ENCODE data around the gene TNNT1. TPM values are rescaled to one million over a fixed set of nuclear protein-coding genes. Genes with fewer than 3 reads are reported as not detected.
"Not testable (repeated sequence)": the region's sequence is repeated elsewhere in the genome, so short reads cannot be mapped to it uniquely, and the experiment has no call there.

The TNNT1 gene
- total RNA-seq, 2 donors from 2014 or later, result 1.3 TPM; not detected in 1

GRCh38 chr19:55156202-55157063 lies 7.4 kb upstream of the TNNT1 start:
- Mint-ChIP-seq H3K9me3 (peaks cover 16 to 19% of the 10 kb centered on the region in 2 donors), H3K36me3 (peaks cover 0 to 25% of the 10 kb centered on the region in 2 donors), H3K27ac (no peak overlapping the region)
- ATAC-seq (no peak), DNase-seq (ENCODE audit: low spot score in 2 of 2) (peak in 1 of 2 donors; percentile 54)

GRCh38 chr19:55155784-55156183 lies 6.8 kb upstream of the TNNT1 start:
- Mint-ChIP-seq H3K36me3 (peaks cover 0 to 26% of the 10 kb centered on the region in 2 donors), H3K9me3 (peaks cover 18 to 21% of the 10 kb centered on the region in 2 donors)
- DNase-seq (ENCODE audit: low spot score in 2 of 2); H3K27ac Mint-ChIP-seq; ATAC-seq: not testable (repeated sequence)

DNA sequence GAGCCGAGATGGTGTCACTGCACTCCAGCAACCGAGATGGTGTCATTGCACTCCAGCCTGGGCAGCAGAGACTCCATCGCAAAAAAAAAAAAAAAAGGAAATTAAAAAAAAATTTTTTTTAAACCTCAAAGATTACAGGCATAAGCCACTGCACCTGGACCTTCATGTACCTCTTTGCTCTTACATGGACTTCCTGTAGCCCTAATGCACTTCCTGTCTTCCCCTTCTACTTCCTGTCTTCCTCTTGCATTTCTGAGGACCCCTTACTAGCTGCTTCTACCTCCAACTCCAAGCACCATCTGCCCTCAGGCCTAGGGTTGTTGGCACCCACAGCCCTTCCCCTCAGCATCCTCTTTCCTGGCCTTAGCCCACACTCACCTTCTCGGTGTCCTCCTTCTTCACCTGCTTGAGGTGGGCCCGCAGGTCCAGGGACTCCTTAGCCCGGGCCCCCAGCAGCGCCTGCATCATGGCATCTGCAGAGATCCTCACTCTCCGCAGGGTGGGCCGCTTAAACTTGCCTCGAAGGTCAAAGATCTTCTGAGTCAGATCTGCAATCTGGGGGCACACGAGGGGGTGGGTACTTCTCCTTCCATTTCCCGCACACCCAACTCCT lies 4.8 kb upstream of the TNNT1 start:
- Mint-ChIP-seq H3K9me3 (peaks cover 18 to 21% of the 10 kb centered on the region in 2 donors), H3K27ac (peak overlapping the region; percentile 25 to 31), H3K36me3 (peaks cover 0 to 26% of the 10 kb centered on the region in 2 donors)
- no peak for DNase-seq (ENCODE audit: low spot score in 2 of 2)
- no peak for ATAC-seq

GRCh38 chr19:55152017-55152416 lies 3.0 kb upstream of the TNNT1 start:
- H3K27ac Mint-ChIP-seq, result peak overlapping the region; percentile 1 to 61
- peaks cover 18 to 21% of the 10 kb centered on the region in 2 donors for H3K9me3 Mint-ChIP-seq
- ATAC-seq, result no peak
- peaks cover 0 to 26% of the 10 kb centered on the region in 2 donors for H3K36me3 Mint-ChIP-seq
- no peak for DNase-seq (ENCODE audit: low spot score in 2 of 2)

DNA sequence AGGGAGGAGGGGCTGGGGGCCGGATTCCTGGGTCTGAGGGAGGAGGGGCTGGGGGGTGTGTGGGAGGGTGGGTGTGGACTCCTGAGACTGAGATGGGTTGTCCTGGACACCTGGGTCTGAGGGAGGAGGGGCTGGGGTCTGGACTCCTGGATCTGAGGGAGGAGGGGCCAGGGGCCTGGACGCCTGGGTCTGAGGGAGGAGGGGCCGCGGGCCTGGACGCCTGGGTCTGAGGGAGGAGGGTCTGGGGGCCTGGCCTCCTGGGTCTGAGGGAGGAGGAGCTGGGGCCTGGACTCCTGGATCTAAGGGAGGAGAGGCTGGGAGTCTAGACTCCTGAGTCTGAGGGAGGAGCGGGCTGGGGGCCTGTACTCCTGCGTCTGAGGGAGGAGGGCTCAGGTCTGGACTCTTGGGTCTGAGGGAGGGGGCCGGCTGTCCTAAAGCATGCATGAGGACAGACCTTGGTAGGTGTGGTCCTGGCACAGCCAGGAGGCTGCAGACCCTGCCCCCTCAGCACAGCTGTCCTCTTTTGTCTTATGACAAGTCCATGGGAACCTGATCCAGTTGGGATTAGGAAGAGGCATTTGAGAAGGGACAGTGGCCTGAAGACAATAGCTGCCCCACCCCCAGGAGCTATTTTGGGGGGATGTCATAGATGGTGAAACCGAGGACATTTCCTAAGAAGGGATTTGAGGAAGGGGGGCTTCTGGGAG lies 1.3 kb downstream of the TNNT1 start:
- peaks cover 12 to 13% of the 10 kb centered on the region in 2 donors for H3K9me3 Mint-ChIP-seq
- no peak for DNase-seq (ENCODE audit: low spot score in 2 of 2)
- ATAC-seq, result no peak
- no peak overlapping the region for H3K27ac Mint-ChIP-seq
- peaks cover 0 to 10% of the 10 kb centered on the region in 2 donors for H3K36me3 Mint-ChIP-seq

- ATAC-seq (peak in 1 of 2 donors; percentile 54), DNase-seq (ENCODE audit: low spot score in 2 of 2) (no peak)
- Mint-ChIP-seq H3K9me3 (peaks cover 5 to 6% of the 10 kb centered on the region in 2 donors), H3K27ac (no peak overlapping the region), H3K36me3 (peaks cover 0 to 4% of the 10 kb centered on the region in 2 donors)
Observed at GRCh38 chr19:55146705-55147273, 2.2 kb downstream of the TNNT1 start.

- peak in 1 of 2 donors; percentile 41 for DNase-seq (ENCODE audit: low spot score in 2 of 2)
- ATAC-seq, result peak in 1 of 2 donors; percentile 51
- H3K9me3 Mint-ChIP-seq, result peaks cover 0 to under 1% of the 10 kb centered on the region in 2 donors
- H3K27ac Mint-ChIP-seq, result no peak overlapping the region
- no peaks in the 10 kb centered on the region for H3K36me3 Mint-ChIP-seq
Observed at GRCh38 chr19:55146078-55146704, 2.8 kb downstream of the TNNT1 start.

GRCh38 chr19:55145232-55145631 lies 3.8 kb downstream of the TNNT1 start:
- H3K36me3 Mint-ChIP-seq, result no peaks in the 10 kb centered on the region
- H3K9me3 Mint-ChIP-seq, result no peaks in the 10 kb centered on the region
- DNase-seq (ENCODE audit: low spot score in 2 of 2) (no peak), ATAC-seq (no peak)
- H3K27ac Mint-ChIP-seq, result no peak overlapping the region

GRCh38 chr19:55141696-55142095 lies 7.3 kb downstream of the TNNT1 start:
- ATAC-seq, result no peak
- Mint-ChIP-seq H3K36me3 (no peaks in the 10 kb centered on the region), H3K27ac (no peak overlapping the region)

DNA sequence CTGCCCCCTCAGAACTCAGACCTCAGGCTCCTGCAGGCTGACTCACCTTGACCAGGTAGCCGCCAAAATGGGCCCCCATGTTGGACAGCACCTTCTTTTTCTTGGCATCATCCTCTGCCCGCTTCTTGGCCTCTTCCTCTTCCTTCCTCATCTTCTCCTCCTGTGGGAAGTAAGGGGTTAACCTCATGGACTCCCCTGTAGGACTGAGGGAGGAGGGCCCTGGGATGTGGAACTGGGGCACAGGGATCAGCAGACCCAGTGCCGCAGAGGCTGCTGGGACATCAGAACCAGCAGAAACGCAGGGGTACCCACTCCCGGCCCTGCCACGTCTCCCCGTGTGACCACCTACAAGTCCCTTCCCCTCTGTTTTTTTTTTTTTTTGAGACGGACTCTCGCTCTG lies 11.1 kb downstream of the TNNT1 start:
- H3K27ac Mint-ChIP-seq, result no peak overlapping the region
- ATAC-seq, result no peak
- no peaks in the 10 kb centered on the region for H3K9me3 Mint-ChIP-seq
- H3K36me3 Mint-ChIP-seq, result no peaks in the 10 kb centered on the region
- DNase-seq (ENCODE audit: low spot score in 2 of 2), result no peak

More at GRCh38 chr19:55141696-55142095, 7.3 kb downstream of the TNNT1 start:
- no peaks in the 10 kb centered on the region for H3K9me3 Mint-ChIP-seq
- DNase-seq (ENCODE audit: low spot score in 2 of 2), result no peak

GRCh38 chr19:55136399-55137102 lies 12.5 kb downstream of the TNNT1 start:
- Mint-ChIP-seq H3K36me3 (no peaks in the 10 kb centered on the region), H3K27ac (no peak overlapping the region), H3K9me3 (no peaks in the 10 kb centered on the region)
- DNase-seq (ENCODE audit: low spot score in 2 of 2), result no peak
- ATAC-seq, result no peak

- Mint-ChIP-seq H3K27ac (no peak overlapping the region), H3K9me3 (no peaks in the 10 kb centered on the region), H3K36me3 (no peaks in the 10 kb centered on the region)
- ATAC-seq (no peak), DNase-seq (ENCODE audit: low spot score in 2 of 2) (no peak)
Observed at GRCh38 chr19:55134736-55135135, 14.3 kb downstream of the TNNT1 start.

- no peaks in the 10 kb centered on the region for H3K36me3 Mint-ChIP-seq
- DNase-seq (ENCODE audit: low spot score in 2 of 2) (no peak), ATAC-seq (no peak)
- H3K9me3 Mint-ChIP-seq, result no peaks in the 10 kb centered on the region
- no peak overlapping the region for H3K27ac Mint-ChIP-seq
Observed at GRCh38 chr19:55133639-55134444, 15.2 kb downstream of the TNNT1 start.

DNA sequence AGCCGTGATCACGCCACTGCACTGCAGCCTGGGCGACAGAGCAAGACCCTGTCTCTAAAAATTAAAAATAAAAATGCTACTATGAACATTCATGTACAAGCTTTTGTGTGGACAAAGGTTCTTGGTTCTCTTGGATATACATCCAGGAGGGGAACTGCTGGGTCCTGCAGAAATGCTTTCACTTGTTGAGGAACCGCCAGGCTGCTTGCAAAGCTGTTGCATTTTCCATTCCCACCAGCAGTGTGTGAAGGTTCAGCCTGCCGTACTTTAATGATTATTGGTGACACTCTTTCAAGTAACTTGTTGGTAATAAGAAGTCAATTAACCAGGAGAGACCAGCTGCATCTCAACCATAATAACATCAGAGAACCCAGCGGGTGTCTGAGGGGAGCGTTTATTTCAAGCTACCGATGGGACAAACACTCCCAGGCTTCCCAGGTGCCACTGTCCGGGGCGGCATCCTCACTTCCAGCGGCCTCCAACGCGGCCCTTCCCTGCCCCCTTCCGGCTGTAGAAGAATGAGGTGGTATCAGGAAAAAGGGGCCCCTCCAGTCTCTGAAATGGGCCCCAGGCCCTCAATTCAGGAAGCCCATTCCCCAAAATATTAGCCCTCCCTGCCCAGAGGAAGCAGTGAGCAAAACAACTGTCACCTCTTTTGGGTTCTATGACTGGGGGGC lies 16.4 kb downstream of the TNNT1 start:
- Mint-ChIP-seq H3K36me3 (no peaks in the 10 kb centered on the region), H3K9me3 (no peaks in the 10 kb centered on the region), H3K27ac (no peak overlapping the region)
- DNase-seq (ENCODE audit: low spot score in 2 of 2) (no peak), ATAC-seq (no peak)

DNA sequence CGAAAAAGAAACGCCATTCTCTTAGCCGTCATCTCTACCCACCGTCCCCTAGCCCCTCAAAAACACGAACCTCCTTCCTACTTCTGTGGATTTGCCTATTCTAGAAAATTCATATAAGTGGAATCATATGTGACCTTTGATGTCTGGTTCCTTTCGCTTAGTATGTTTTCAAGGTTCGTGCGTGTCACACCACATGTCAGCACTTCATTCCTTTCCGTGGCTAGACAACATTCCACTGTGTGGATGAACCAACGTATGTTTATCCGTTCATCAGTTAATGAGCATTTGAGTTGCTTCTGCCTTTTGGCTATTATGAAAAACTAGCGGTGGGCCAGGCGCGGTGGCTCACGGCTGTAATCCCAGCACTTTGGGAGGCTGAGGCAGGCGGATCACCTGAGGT lies 17.6 kb downstream of the TNNT1 start:
- Mint-ChIP-seq H3K36me3 (no peaks in the 10 kb centered on the region), H3K9me3 (no peaks in the 10 kb centered on the region), H3K27ac (no peak overlapping the region)
- DNase-seq (ENCODE audit: low spot score in 2 of 2) (no peak), ATAC-seq (no peak)
